Stimulated activated CD8-positive, alpha-beta memory T cell treated with anti-CD3 and anti-CD28 coated beads, Interleukin-12 subunit alpha, Interleukin-12 subunit beta, amount 100 ng/mL, for 24 hours (primary cell): ENCODE data around the gene TMC1.

Source experiments
- DNase-seq: peaks from one replicate; pipeline ENCODE4 v3.0.0-alpha.2; 2020; ENCODE audit errors: extremely low read depth

TMC1 gene

GRCh38 chr9:72872718-72873117, 351.3 kb downstream of the TMC1 start:
- DNase-seq: no peak

GRCh38 chr9:72873456-72873855, 352.0 kb downstream of the TMC1 start:
- DNase-seq: no peak

- DNase-seq: no peak
Measured at GRCh38 chr9:72874344-72874743, 352.9 kb downstream of the TMC1 start.

GRCh38 chr9:72875221-72875620, 353.8 kb downstream of the TMC1 start:
- no peak for DNase-seq

GRCh38 chr9:72880821-72881220, 359.4 kb downstream of the TMC1 start:
- no peak for DNase-seq

GRCh38 chr9:72882117-72882775, 360.8 kb downstream of the TMC1 start:
- no peak for DNase-seq

GRCh38 chr9:72883875-72884274, 362.5 kb downstream of the TMC1 start:
- DNase-seq: no peak

GRCh38 chr9:72884508-72884907, 363.1 kb downstream of the TMC1 start:
- DNase-seq: no peak
